IMR-90 (cell line): ENCODE data around the gene BAIAP2. TPM values are rescaled to one million over a fixed set of nuclear protein-coding genes. Genes with fewer than 3 reads are reported as not detected.

ENCODE experiments used
- ATAC-seq: fragments of 200-7000 bp; cut with Tn5 transposase; 2 replicates; pipeline ENCODE4 v1.9.1; 2020; ENCODE audit warnings: low read depth, mild to moderate bottlenecking, moderate library complexity
- BruUV-seq: library from RNA; stranded (reverse); fragments of 400-500 nt; replicated peaks from 2 replicates; lab custom pipeline; 2021; lab: Mats Ljungman, UMichigan
- CTCF ChIA-PET: fragments of 300-600 bp; formaldehyde crosslinking; extraction: SDS; loops from one replicate; lab custom pipeline; 2021; ENCODE audit warnings: antibody characterized with exemption; lab: Yijun Ruan, JAX
- POLR2A ChIA-PET: fragments of 300-600 bp; sonication (Branson Sonifier 250); formaldehyde crosslinking; loops from one replicate; lab custom pipeline; 2022; ENCODE audit warnings: antibody characterized with exemption; ENCODE audit not compliant: unreplicated experiment; lab: Charles Lee
- DNase-seq: peaks from one replicate; pipeline ENCODE4 v3.0.0; 2013
- H2AFZ ChIP-seq: replicated peaks from 2 replicates; pipeline ENCODE3; 2013; ENCODE audit warnings: low read length, mild to moderate bottlenecking; ENCODE audit not compliant: poor library complexity
- H2AK5ac ChIP-seq: 2 replicates; pipeline ENCODE4 v1.6.1; 2013; ENCODE audit warnings: low read depth, low read length, inconsistent platforms
- H2AK9ac ChIP-seq: replicated peaks from 2 replicates; pipeline ENCODE3; 2013; ENCODE audit warnings: mild to moderate bottlenecking, low read depth, low read length, moderate library complexity; ENCODE audit not compliant: poor library complexity
- H2BK120ac ChIP-seq: 2 replicates; pipeline ENCODE4 v1.6.1; 2013; ENCODE audit warnings: low read depth, low read length, inconsistent platforms
- H2BK15ac ChIP-seq: 3 replicates; pipeline ENCODE4 v1.6.1; 2013; ENCODE audit warnings: low read depth, low read length, inconsistent platforms
- H2BK20ac ChIP-seq: 2 replicates; pipeline ENCODE4 v1.6.1; 2013; ENCODE audit warnings: low read depth, mild to moderate bottlenecking, inconsistent platforms, low read length, moderate library complexity
- H2BK5ac ChIP-seq: 2 replicates; pipeline ENCODE4 v1.6.1; 2013; ENCODE audit warnings: mild to moderate bottlenecking, low read depth, low read length, inconsistent platforms; ENCODE audit not compliant: poor library complexity, severe bottlenecking
- H3K14ac ChIP-seq: replicated peaks from 2 replicates; pipeline ENCODE4 v1.6.1; 2013; ENCODE audit warnings: low read depth, low read length, inconsistent platforms
- H3K18ac ChIP-seq: 2 replicates; pipeline ENCODE4 v1.6.1; 2013; ENCODE audit warnings: low read depth, low read length, control low read depth
- H3K23ac ChIP-seq: 2 replicates; pipeline ENCODE4 v1.6.1; 2013; ENCODE audit warnings: low read depth, low read length, inconsistent platforms
- H3K27ac ChIP-seq: 2 replicates; pipeline ENCODE4 v1.5.1; 2013; ENCODE audit warnings: mild to moderate bottlenecking, control low read depth, low read length; ENCODE audit not compliant: insufficient read depth
- H3K27me3 ChIP-seq: 2 replicates; pipeline ENCODE4 v1.6.1; 2013; ENCODE audit warnings: low read length; ENCODE audit not compliant: control insufficient read depth, insufficient read depth
- H3K36me3 ChIP-seq: 2 replicates; pipeline ENCODE4 v1.6.1; 2013; ENCODE audit warnings: low read length, mixed read lengths; ENCODE audit not compliant: control insufficient read depth, insufficient read depth
- H3K4ac ChIP-seq: 2 replicates; pipeline ENCODE4 v1.6.1; 2013; ENCODE audit warnings: low read depth, low read length, inconsistent platforms
- H3K4me1 ChIP-seq: 2 replicates; pipeline ENCODE4 v1.6.1; 2013; ENCODE audit warnings: low read length, mixed read lengths; ENCODE audit not compliant: control insufficient read depth, insufficient read depth
- H3K4me2 ChIP-seq: 2 replicates; pipeline ENCODE4 v1.6.1; 2013; ENCODE audit warnings: low read depth, mild to moderate bottlenecking, control low read depth, low read length, moderate library complexity
- H3K4me3 ChIP-seq: 2 replicates; pipeline ENCODE4 v1.5.1; 2013; ENCODE audit warnings: low read depth, mild to moderate bottlenecking, control low read depth, low read length, moderate library complexity; ENCODE audit not compliant: insufficient read depth
- H3K56ac ChIP-seq: 2 replicates; pipeline ENCODE4 v1.6.1; 2013; ENCODE audit warnings: low read length, inconsistent platforms; ENCODE audit not compliant: insufficient read depth; ENCODE audit errors: extremely low read depth
- H3K79me1 ChIP-seq, 2 experiments: 2 replicates each; pipeline ENCODE4 v1.6.1; 2013; ENCODE audit warnings: low read length in 2 of 2, inconsistent platforms in 1 of 2, low read depth in 1 of 2
- H3K9ac ChIP-seq: 2 replicates; pipeline ENCODE4 v1.6.1; 2013; ENCODE audit warnings: low read depth, low read length, control low read depth
- H3K9me1 ChIP-seq: 2 replicates; pipeline ENCODE4 v1.6.1; 2013; ENCODE audit warnings: low read length, inconsistent platforms; ENCODE audit not compliant: insufficient read depth
- H3K9me3 ChIP-seq: 2 replicates; pipeline ENCODE4 v1.6.1; 2013; ENCODE audit warnings: low read length; ENCODE audit not compliant: control insufficient read depth, insufficient read depth
- H4K20me1 ChIP-seq: 2 replicates; pipeline ENCODE4 v1.6.1; 2013; ENCODE audit warnings: low read length, inconsistent platforms; ENCODE audit not compliant: insufficient read depth
- H4K5ac ChIP-seq: 2 replicates; pipeline ENCODE4 v1.6.1; 2013; ENCODE audit warnings: mild to moderate bottlenecking, low read depth, low read length, control low read depth
- H4K8ac ChIP-seq, 2 experiments: 2 replicates each; pipeline ENCODE4 v1.6.1; 2013; ENCODE audit warnings: low read depth in 2 of 2, low read length in 2 of 2, control low read depth in 1 of 2, inconsistent platforms in 1 of 2
- H4K91ac ChIP-seq: 2 replicates; pipeline ENCODE4 v1.6.1; 2013; ENCODE audit warnings: low read depth, low read length, inconsistent platforms; ENCODE audit not compliant: insufficient read depth
- MAFK ChIP-seq: IDR thresholded peaks from 2 replicates; pipeline ENCODE4 v1.6.1; 2012; ENCODE audit warnings: low read depth, low read length, improper control_type of control experiment
- MAZ ChIP-seq: IDR thresholded peaks from 2 replicates; pipeline ENCODE4 v1.6.1; 2012; ENCODE audit warnings: low read depth, mild to moderate bottlenecking, low read length, improper control_type of control experiment, moderate library complexity, borderline replicate concordance
- MXI1 ChIP-seq: IDR thresholded peaks from 2 replicates; pipeline ENCODE4 v1.6.1; 2012; ENCODE audit warnings: low read depth, mild to moderate bottlenecking, low read length, moderate library complexity, borderline replicate concordance
- NFE2L2 ChIP-seq: fragments of 150-350 bp; IDR thresholded peaks from 2 replicates; pipeline ENCODE4 v1.6.1; 2016; ENCODE audit warnings: low read depth, mild to moderate bottlenecking, low read length
- RAD21 ChIP-seq: IDR thresholded peaks from 2 replicates; pipeline ENCODE4 v1.6.1; 2012; ENCODE audit warnings: low read length, improper control_type of control experiment
- RCOR1 ChIP-seq: IDR thresholded peaks from 2 replicates; pipeline ENCODE4 v1.6.1; 2012; ENCODE audit warnings: mild to moderate bottlenecking, low read length, improper control_type of control experiment; ENCODE audit not compliant: insufficient replicate concordance
- RFX5 ChIP-seq: IDR thresholded peaks from 2 replicates; pipeline ENCODE4 v1.8.0; 2012; ENCODE audit warnings: low read depth, mild to moderate bottlenecking, low read length, moderate library complexity
- SMC3 ChIP-seq: fragments of 150-350 bp; IDR thresholded peaks from 2 replicates; pipeline ENCODE4 v1.6.1; 2016; ENCODE audit warnings: low read depth, mild to moderate bottlenecking, antibody characterized with exemption, low read length, moderate library complexity
- WGBS, 2 experiments: methylation state at CpG; one replicate each; pipeline versions ENCODE4 v1.1.5 to v1.1.7; 2013; ENCODE audit warnings: missing lambda C conversion rate in 2 of 2; ENCODE audit not compliant: insufficient read length in 1 of 2; ENCODE audit errors: extremely low coverage in 2 of 2; 5-methylcytosine and 5-hydroxymethylcytosine counted together
- dilution Hi-C: fragments of 300-500 bp; cut with HindIII; formaldehyde crosslinking; loops from one replicate; pipeline ENCODE4 v1.14.3; 2018; ENCODE audit warnings: low sequenced_read_pairs; ENCODE audit not compliant: unreplicated experiment
- in situ Hi-C: fragments of 300-500 bp; cut with MboI; formaldehyde crosslinking; loops from 3 replicates; pipeline ENCODE4 v1.14.3; 2019; ENCODE audit warnings: low sequenced_read_pairs, inconsistent platforms, mixed read lengths
- intact Hi-C: fragments of 100-400 bp; cut with micrococcal nuclease; formaldehyde crosslinking; loops from 2 replicates; pipeline ENCODE4 v1.10.0; 2022
- polyA plus RNA-seq, 3 experiments: library from polyadenylated mRNA; depleted of rRNA; stranded (reverse); fragments of >200 nt; gene quantifications; 2 replicates each; pipeline ENCODE4 v1.2.3, GENCODE V29; 2012; ENCODE audit warnings: low replicate concordance in 1 of 3
- total RNA-seq: library from RNA; depleted of rRNA; stranded (reverse); fragments of >200 nt; gene quantifications from 2 replicates; pipeline ENCODE4 v1.2.3, GENCODE V29; 2012
- TF ChIP-seq, protein P1 (sequence below): conservative IDR thresholded peaks from 2 replicates; pipeline ENCODE4 v1.5.1; 2012; ENCODE audit warnings: mild to moderate bottlenecking, low read depth, low read length, improper control_type of control experiment

The BAIAP2 gene
- total and polyA plus RNA-seq, 2 of the 4 experiments (the other 2 are of a cell fraction): 18.3 to 32.6 TPM

DNA sequence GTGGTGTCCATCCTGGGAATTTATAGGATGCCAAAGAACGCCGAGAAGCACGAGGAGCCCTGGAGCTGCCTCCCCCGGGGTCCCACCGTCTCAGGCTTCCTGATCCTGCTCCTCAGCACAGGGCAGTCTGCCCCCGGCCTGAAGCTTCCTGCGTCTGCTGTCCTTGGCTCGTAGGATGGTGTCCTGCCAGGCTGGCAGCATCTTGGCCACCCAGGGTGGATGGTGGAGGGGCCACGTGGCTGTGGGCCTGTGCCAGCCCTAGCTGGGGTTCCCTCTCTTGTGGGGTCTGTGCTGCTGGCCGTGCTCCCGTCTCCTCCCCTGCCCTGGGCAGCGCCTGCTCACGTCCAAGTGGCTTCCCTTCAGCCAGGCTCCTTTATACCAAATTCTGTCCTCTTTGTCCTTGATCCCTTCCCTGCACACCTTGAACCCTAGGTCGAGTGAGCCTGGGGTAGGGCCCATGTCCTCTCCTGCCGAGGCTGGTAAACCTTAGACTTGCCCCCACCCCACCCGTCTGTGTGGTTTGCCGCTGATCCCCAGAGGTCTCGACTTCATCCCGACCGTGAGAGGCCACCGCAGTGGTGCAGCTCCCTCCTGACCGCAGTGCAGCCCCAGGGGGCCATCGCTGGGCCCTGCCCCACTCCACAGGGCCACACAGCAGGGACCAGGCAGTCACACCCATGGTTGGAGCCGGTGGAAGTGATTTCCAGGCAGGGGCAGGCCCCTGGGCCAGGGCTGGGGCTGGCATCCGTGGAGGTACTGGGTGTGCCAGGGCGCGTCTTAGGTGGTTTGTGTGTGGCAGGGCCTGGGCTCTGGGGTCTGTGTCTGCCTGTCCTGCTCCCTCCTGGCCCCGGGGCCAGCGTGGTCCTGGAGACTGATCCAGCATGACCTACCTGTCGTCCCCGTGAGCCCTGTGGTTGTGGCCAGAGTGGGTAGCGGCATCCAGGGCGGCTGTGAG lies 46.5 kb downstream of the BAIAP2 start:
- ATAC-seq (no peak), DNase-seq (no peak)
- Histone ChIP-seq H3K9me3 (no peaks in the 10 kb centered on the region), H3K27ac (no peak overlapping the region), H3K4me1 (no peaks in the 10 kb centered on the region), H3K18ac (no peak overlapping the region), H3K27me3 (no peaks in the 10 kb centered on the region), H3K4me3 (no peak overlapping the region), H3K9me1 (no peaks in the 10 kb centered on the region), H2BK15ac (no peak overlapping the region), H4K91ac (no peak overlapping the region), H3K56ac (no peak overlapping the region), H4K8ac (no peak overlapping the region), H2BK5ac (no peak overlapping the region), H4K20me1 (no peaks in the 10 kb centered on the region; the same call in 1 of the 2 replicates), H2BK120ac (no peak overlapping the region), H2AK5ac (no peak overlapping the region), H2AK9ac (no peak overlapping the region), H4K5ac (no peak overlapping the region), H3K4ac (no peak overlapping the region), H3K36me3 (peaks cover 6% of the 10 kb centered on the region; the same call in 1 of the 2 replicates), H2AFZ (no peak overlapping the region), H3K9ac (no peak overlapping the region), H2BK20ac (no peak overlapping the region), H3K14ac (no peak overlapping the region), H3K23ac (no peak overlapping the region), H3K79me1 (0 out of 4 replicates have a peak, but pooled peaks cover 0 to 3% of the 10 kb centered on the region in 2 experiments), H3K4me2 (no peak overlapping the region)
- TF ChIP-seq RFX5 (no peak), MXI1 (no peak), MAFK (no peak), RCOR1 (no peak), MAZ (no peak), NFE2L2 (no peak), RAD21 (no peak), SMC3 (no peak)
- TF ChIP-seq, protein P1, sequence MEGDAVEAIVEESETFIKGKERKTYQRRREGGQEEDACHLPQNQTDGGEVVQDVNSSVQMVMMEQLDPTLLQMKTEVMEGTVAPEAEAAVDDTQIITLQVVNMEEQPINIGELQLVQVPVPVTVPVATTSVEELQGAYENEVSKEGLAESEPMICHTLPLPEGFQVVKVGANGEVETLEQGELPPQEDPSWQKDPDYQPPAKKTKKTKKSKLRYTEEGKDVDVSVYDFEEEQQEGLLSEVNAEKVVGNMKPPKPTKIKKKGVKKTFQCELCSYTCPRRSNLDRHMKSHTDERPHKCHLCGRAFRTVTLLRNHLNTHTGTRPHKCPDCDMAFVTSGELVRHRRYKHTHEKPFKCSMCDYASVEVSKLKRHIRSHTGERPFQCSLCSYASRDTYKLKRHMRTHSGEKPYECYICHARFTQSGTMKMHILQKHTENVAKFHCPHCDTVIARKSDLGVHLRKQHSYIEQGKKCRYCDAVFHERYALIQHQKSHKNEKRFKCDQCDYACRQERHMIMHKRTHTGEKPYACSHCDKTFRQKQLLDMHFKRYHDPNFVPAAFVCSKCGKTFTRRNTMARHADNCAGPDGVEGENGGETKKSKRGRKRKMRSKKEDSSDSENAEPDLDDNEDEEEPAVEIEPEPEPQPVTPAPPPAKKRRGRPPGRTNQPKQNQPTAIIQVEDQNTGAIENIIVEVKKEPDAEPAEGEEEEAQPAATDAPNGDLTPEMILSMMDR: no peak
- 88% methylated on average over 13 of the region's 33 CpGs; no CpG with 5 or more reads in 1 of the 2 experiments for WGBS, 2 experiments
- ChIA-PET POLR2A (no interaction called here), CTCF (interaction anchor here (1.5 kb wide), 1 partner anchor 10 kb away, joined by 3 read pairs; no protein-coding TSS in a partner anchor)
- in situ Hi-C loops (no loop called here), dilution Hi-C loops (no loop called here), intact Hi-C loops (no loop called here)
- BruUV-seq: no TSS peak
